ENCODE data around the gene CORO7. TPM values are rescaled to one million over a fixed set of nuclear protein-coding genes. Genes with fewer than 3 reads are reported as not detected.

The CORO7 gene
- total RNA-seq, 2 experiments from 2014 or later, result 168 to 186 TPM

DNA sequence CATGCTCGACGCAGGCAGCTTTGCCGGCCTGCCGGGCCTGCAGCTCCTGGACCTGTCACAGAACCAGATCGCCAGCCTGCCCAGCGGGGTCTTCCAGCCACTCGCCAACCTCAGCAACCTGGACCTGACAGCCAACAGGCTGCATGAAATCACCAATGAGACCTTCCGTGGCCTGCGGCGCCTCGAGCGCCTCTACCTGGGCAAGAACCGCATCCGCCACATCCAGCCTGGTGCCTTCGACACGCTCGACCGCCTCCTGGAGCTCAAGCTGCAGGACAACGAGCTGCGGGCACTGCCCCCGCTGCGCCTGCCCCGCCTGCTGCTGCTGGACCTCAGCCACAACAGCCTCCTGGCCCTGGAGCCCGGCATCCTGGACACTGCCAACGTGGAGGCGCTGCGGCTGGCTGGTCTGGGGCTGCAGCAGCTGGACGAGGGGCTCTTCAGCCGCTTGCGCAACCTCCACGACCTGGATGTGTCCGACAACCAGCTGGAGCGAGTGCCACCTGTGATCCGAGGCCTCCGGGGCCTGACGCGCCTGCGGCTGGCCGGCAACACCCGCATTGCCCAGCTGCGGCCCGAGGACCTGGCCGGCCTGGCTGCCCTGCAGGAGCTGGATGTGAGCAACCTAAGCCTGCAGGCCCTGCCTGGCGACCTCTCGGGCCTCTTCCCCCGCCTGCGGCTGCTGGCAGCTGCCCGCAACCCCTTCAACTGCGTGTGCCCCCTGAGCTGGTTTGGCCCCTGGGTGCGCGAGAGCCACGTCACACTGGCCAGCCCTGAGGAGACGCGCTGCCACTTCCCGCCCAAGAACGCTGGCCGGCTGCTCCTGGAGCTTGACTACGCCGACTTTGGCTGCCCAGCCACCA is 35.1 kb downstream of the CORO7 start:
- no peaks in the 10 kb centered on the region for H3K9me3 Mint-ChIP-seq
- H3K27ac Mint-ChIP-seq, result no peak overlapping the region
- H3K27me3 Mint-ChIP-seq, result no peaks in the 10 kb centered on the region
- ATAC-seq (ENCODE audit: low read depth), result no peak
- POLR2A ChIA-PET, result no interaction called here
- peaks cover 2% of the 10 kb centered on the region for H3K36me3 Mint-ChIP-seq
- DNase-seq, result no peak
- no peak overlapping the region for H3K4me3 Mint-ChIP-seq
- peaks cover 2% of the 10 kb centered on the region for H3K4me1 Mint-ChIP-seq

- no peaks in the 10 kb centered on the region for H3K4me1 Mint-ChIP-seq
- H3K9me3 Mint-ChIP-seq, result no peaks in the 10 kb centered on the region
- ATAC-seq (ENCODE audit: low read depth) (no peak), DNase-seq (no peak)
- no peak overlapping the region for H3K27ac Mint-ChIP-seq
- peaks cover 2% of the 10 kb centered on the region for H3K36me3 Mint-ChIP-seq
- H3K27me3 Mint-ChIP-seq, result no peaks in the 10 kb centered on the region
- H3K4me3 Mint-ChIP-seq, result no peak overlapping the region
- POLR2A ChIA-PET, result no interaction called here
Observed at GRCh38 chr16:4380119-4381063, 36.0 kb downstream of the CORO7 start.

DNA sequence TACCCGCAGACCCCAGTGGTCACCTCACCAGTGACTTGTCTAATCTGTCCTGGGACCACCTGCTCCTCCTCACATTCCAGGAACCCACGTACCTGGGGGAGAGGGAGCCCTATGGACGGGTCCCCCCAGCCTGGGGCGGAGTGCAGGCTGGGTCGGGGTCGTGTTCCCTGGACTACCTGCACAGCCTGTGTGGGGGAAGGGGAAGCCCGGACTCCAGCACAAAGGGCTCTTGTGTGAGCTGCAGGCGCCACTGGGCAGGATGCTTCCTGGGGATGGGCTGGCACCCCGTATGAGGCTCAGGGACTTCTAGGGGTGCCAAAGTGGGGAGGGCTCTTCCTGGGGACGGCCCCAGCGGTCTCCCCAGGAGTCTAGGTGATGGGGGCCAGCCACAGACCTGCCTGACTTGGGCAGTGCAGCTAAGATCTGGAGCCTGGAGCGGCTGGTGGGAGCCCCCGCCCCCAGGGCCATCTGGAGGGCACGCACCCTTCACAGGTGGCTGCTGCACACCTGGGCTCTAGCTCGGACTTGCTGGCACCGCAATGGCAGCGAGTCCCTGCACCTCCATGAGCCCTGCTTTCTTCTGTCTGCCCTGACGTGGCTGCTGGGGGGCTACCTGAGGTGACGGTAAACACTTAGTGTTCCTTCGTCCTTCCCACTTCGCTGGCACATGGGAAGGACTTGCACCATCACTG is 37.3 kb downstream of the CORO7 start:
- no peaks in the 10 kb centered on the region for H3K27me3 Mint-ChIP-seq
- peaks cover 2% of the 10 kb centered on the region for H3K36me3 Mint-ChIP-seq
- H3K27ac Mint-ChIP-seq, result no peak overlapping the region
- ATAC-seq (ENCODE audit: low read depth) (no peak), DNase-seq (no peak)
- no peak overlapping the region for H3K4me3 Mint-ChIP-seq
- POLR2A ChIA-PET, result no interaction called here
- no peaks in the 10 kb centered on the region for H3K4me1 Mint-ChIP-seq
- no peaks in the 10 kb centered on the region for H3K9me3 Mint-ChIP-seq

DNA sequence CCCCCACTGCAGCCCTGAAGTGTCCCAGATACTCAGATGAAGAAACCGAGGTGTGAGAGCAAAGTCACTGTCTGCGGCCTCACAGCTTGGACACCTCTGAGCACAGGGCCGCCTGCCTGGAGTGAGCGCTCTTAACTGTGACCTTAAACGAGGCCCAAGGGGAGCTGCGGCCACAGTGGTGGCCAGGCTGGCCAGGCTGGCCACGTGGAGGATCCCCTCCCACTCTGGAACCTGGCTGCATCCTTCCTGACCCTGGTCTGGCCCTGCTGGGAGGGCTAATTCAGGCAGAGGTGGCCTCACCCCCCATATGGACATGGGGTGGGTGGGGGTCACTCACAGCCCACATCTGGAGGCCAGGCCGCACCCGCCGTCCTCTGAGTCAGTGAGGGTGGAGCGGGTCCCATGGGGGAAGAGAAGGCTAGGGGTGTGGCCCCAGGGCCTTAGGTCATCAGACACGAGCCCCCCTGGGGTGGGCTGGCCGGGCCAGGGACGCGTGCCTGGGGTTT is 38.2 kb downstream of the CORO7 start:
- Mint-ChIP-seq H3K9me3 (no peaks in the 10 kb centered on the region), H3K27me3 (no peaks in the 10 kb centered on the region), H3K4me3 (no peak overlapping the region), H3K27ac (no peak overlapping the region), H3K36me3 (peaks cover under 1% of the 10 kb centered on the region), H3K4me1 (no peaks in the 10 kb centered on the region)
- ATAC-seq (ENCODE audit: low read depth) (no peak), DNase-seq (no peak)
- POLR2A ChIA-PET, result no interaction called here

GRCh38 chr16:4377573-4378154 is 38.7 kb downstream of the CORO7 start:
- POLR2A ChIA-PET, result no interaction called here

GRCh38 chr16:4376893-4377572 is 39.4 kb downstream of the CORO7 start:
- Mint-ChIP-seq H3K4me1 (peaks cover 2% of the 10 kb centered on the region), H3K27ac (no peak overlapping the region), H3K4me3 (no peak overlapping the region), H3K9me3 (no peaks in the 10 kb centered on the region), H3K36me3 (no peaks in the 10 kb centered on the region), H3K27me3 (no peaks in the 10 kb centered on the region)
- POLR2A ChIA-PET, result no interaction called here
- ATAC-seq (ENCODE audit: low read depth) (no peak), DNase-seq (no peak)

More at GRCh38 chr16:4377573-4378154, 38.7 kb downstream of the CORO7 start:
- Mint-ChIP-seq H3K9me3 (no peaks in the 10 kb centered on the region), H3K4me1 (no peaks in the 10 kb centered on the region), H3K27ac (no peak overlapping the region), H3K27me3 (no peaks in the 10 kb centered on the region), H3K4me3 (no peak overlapping the region), H3K36me3 (no peaks in the 10 kb centered on the region)
- DNase-seq (no peak), ATAC-seq (ENCODE audit: low read depth) (no peak)

DNA sequence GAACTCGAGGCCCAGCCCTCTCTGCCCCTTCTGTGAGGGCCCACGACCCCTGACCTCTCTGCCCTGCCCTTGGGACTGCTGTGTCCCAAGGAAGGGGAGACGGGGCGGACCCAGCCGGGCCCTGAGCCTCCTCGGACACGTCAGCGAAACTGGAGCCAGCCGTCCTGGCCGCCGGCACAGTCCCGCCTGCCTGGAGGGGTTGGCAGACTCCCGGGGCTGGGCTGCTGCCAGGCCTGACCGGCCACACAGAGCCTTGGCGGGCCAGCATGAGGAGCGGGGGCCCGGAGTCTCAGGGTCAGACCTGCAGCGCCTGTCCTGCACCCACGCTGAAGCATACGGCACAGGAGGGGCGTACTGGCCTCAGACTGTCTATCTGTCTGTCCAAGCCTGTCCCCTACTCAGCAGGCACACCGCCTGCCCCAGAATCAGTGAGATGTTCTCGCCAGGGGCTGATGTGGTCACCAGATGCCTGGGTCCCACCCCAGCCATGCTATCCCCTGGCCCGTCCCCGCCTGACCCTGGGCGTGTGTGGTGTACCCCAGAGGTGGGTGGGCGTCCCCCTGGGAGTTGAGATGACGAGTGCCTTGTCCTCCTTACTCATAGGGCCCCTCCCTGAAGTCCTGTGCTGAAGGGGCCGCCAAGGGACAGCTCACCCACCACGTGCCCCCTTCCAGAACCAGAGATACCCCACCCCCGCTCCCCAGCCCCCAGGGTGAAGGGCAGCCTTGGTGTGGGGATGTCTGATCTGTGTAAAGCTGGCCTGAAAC is 40.1 kb downstream of the CORO7 start:
- peaks cover 2% of the 10 kb centered on the region for H3K4me1 Mint-ChIP-seq
- no peaks in the 10 kb centered on the region for H3K9me3 Mint-ChIP-seq
- no peaks in the 10 kb centered on the region for H3K27me3 Mint-ChIP-seq
- no peaks in the 10 kb centered on the region for H3K36me3 Mint-ChIP-seq
- POLR2A ChIA-PET, result no interaction called here
- DNase-seq (no peak), ATAC-seq (ENCODE audit: low read depth) (no peak)
- no peak overlapping the region for H3K27ac Mint-ChIP-seq
- no peak overlapping the region for H3K4me3 Mint-ChIP-seq

GRCh38 chr16:4375717-4376116 is 40.7 kb downstream of the CORO7 start:
- Mint-ChIP-seq H3K9me3 (no peaks in the 10 kb centered on the region), H3K36me3 (no peaks in the 10 kb centered on the region), H3K4me3 (no peak overlapping the region), H3K4me1 (peaks cover 2% of the 10 kb centered on the region), H3K27ac (no peak overlapping the region), H3K27me3 (no peaks in the 10 kb centered on the region)
- POLR2A ChIA-PET, result no interaction called here
- no peak for ATAC-seq (ENCODE audit: low read depth)
- no peak for DNase-seq

DNA sequence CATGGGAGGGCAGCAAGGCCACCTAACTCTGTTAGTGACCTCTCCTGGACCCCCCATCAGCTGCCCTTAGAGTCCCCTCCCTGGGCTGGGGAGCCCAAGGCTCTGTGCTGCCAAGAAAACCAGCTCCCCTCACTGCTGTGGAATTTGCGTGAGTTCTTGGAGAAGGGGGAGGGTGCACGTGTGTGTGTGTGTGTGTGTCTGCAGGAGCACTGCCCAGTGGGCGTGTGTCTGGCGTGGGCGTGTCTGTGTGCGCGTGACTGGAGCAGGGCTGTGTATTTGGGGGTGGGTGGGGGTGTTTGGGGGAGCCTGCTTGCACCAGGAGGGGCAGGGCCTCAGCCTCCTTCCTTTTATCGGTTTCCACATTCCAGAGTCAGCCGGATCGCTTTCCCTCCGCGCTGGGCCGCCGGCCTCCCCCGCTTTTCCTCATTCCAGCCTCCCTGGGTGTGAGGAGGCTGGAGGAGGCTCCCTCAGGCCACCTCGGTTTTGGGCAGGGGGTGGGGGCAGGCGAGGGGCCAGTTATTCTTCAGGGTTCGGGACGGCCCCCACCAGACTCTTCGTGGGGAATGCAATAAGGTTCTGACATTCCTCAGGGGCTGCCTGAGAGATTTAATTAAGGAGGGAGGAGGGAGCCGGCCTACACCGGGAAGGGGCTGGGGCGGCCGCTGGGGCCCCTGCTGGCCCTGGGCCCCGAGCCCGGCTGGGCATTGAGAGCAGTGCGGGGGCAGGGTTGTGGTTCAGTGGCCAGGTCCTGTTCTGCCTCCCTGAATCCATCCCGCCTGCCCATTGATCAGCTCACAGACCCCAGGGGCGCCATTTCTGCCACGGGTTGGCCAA is 42.3 kb downstream of the CORO7 start:
- no peak for ATAC-seq (ENCODE audit: low read depth)
- Mint-ChIP-seq H3K9me3 (no peaks in the 10 kb centered on the region), H3K36me3 (no peaks in the 10 kb centered on the region), H3K4me1 (peaks cover 2% of the 10 kb centered on the region), H3K27me3 (no peaks in the 10 kb centered on the region), H3K4me3 (no peak overlapping the region), H3K27ac (no peak overlapping the region)
- DNase-seq, result no peak
- POLR2A ChIA-PET, result no interaction called here

GRCh38 chr16:4373356-4373908 is 43.0 kb downstream of the CORO7 start:
- POLR2A ChIA-PET, result no interaction called here
- Mint-ChIP-seq H3K27ac (no peak overlapping the region), H3K4me3 (no peak overlapping the region)

DNA sequence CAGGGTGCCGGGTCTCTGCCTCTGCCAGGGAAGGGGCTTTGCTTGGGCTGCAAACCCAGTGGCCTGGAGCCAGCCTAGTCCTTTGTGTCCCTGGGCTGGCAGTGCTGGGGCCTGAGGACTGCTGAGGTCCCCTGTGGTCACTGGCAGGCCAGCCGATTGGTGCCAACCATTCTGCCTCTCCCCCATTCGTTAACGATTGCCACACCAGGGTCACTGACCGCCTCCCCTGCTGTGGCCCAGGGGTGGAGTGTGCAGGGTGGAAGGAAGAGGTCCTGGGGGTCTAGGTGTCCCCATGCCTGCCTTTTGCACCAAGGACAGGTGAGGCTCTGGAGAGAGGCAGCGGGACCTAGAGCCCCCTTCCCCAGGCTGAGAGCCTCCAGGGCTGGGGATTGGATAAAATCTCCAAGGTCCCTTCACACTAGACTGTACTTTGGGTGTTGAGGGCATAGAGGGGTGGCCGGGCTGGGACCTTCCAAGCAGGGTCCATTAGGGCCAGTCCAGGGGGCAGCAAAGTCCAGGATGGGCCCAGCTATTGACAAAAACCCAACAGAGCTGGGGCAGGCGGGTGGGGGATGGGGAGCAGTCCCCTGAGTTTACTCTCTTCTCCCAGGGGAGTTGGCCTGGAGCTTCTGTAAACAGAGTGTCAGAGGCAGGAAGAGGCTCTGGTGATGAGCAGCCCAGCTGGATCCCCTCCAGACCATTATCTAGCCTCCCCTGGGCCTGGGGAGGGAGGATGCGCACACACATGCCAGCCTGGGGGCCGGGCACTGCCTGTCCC is 43.6 kb downstream of the CORO7 start:
- H3K27ac Mint-ChIP-seq, result no peak overlapping the region
- peaks cover 2% of the 10 kb centered on the region for H3K4me1 Mint-ChIP-seq
- DNase-seq, result no peak
- no peak for ATAC-seq (ENCODE audit: low read depth)
- POLR2A ChIA-PET, result no interaction called here
- no peaks in the 10 kb centered on the region for H3K9me3 Mint-ChIP-seq
- H3K27me3 Mint-ChIP-seq, result no peaks in the 10 kb centered on the region
- no peak overlapping the region for H3K4me3 Mint-ChIP-seq
- H3K36me3 Mint-ChIP-seq, result no peaks in the 10 kb centered on the region

More at GRCh38 chr16:4373356-4373908, 43.0 kb downstream of the CORO7 start:
- ATAC-seq (ENCODE audit: low read depth) (no peak), DNase-seq (no peak)
- H3K4me1 Mint-ChIP-seq, result peaks cover 2% of the 10 kb centered on the region
- no peaks in the 10 kb centered on the region for H3K9me3 Mint-ChIP-seq
- H3K36me3 Mint-ChIP-seq, result no peaks in the 10 kb centered on the region
- no peaks in the 10 kb centered on the region for H3K27me3 Mint-ChIP-seq

Data from activated naive CD8-positive, alpha-beta T cell treated with anti-CD3 and anti-CD28 coated beads, Interleukin-2, amount 10 ng/mL, durations not matched to agents 7 days and 5 days (primary cell).